GM10248 (cell line): ENCODE results near the gene GGNBP2.

Experiments used
- CTCF ChIA-PET: fragments of 300-600 bp; sonication (Branson Sonifier 250); formaldehyde crosslinking; extraction: SDS; loops from one replicate; lab custom pipeline; 2021; ENCODE audit warnings: antibody characterized with exemption; lab: Yijun Ruan, JAX
- POLR2A ChIA-PET: fragments of 350-650 bp; sonication (Branson Sonifier 250); formaldehyde crosslinking; extraction: SDS; loops from one replicate; lab custom pipeline; 2020; ENCODE audit warnings: antibody characterized with exemption; lab: Yijun Ruan, JAX
- DNase-seq: peaks from one replicate; pipeline ENCODE4 v3.0.0; 2012; ENCODE audit errors: extremely low spot score
- CTCF ChIP-seq: IDR thresholded peaks from 2 replicates; pipeline ENCODE4 v1.5.1; 2012; ENCODE audit warnings: mild to moderate bottlenecking, low read depth; ENCODE audit errors: extremely low read depth, missing control alignments, control extremely low read depth

GGNBP2 gene

GRCh38 chr17:36625188-36625587, 80.5 kb downstream of the GGNBP2 start:
- DNase-seq: no peak
- ChIA-PET POLR2A (no interaction called here), CTCF (interaction anchor here (0.6 to 6.3 kb wide), 22 partner anchors 10 to 748 kb away, joined by 3 to 61 read pairs (median 3); partner anchors contain the start of gene MRM1)
- TF ChIP-seq CTCF: no peak

GRCh38 chr17:36627101-36627500, 82.4 kb downstream of the GGNBP2 start:
- CTCF ChIA-PET: interaction anchor here (0.7 to 6.3 kb wide), 12 partner anchors 12 to 765 kb away, joined by 3 to 61 read pairs (median 18); partner anchors contain the start of genes C17orf78 and MRM1
- POLR2A ChIA-PET: no interaction called here
- TF ChIP-seq CTCF: no peak
- no peak for DNase-seq

- no peak for DNase-seq
- POLR2A ChIA-PET: no interaction called here
- CTCF ChIA-PET: interaction anchor here (0.7 to 6.3 kb wide), 21 partner anchors 8 to 746 kb away, joined by 3 to 61 read pairs (median 4); partner anchors contain the start of genes C17orf78 and MRM1
- no peak for TF ChIP-seq CTCF
Measured at GRCh38 chr17:36628576-36628975, 83.9 kb downstream of the GGNBP2 start.

- DNase-seq: peak; percentile 87
- ChIA-PET CTCF (interaction anchor here (0.8 to 6.3 kb wide), 18 partner anchors 9 to 745 kb away, joined by 3 to 61 read pairs (median 6); partner anchors contain the start of genes C17orf78 and MRM1), POLR2A (no interaction called here)
- TF ChIP-seq CTCF: peak; percentile 99
Measured at GRCh38 chr17:36629252-36629847, 84.6 kb downstream of the GGNBP2 start.

GRCh38 chr17:36629970-36630502, 85.3 kb downstream of the GGNBP2 start:
- DNase-seq: no peak
- POLR2A ChIA-PET: no interaction called here
- CTCF ChIA-PET: interaction anchor here (0.6 to 6.3 kb wide), 13 partner anchors 10 to 744 kb away, joined by 3 to 61 read pairs (median 5); partner anchors contain the start of genes C17orf78 and MRM1
- no peak for TF ChIP-seq CTCF

- ChIA-PET CTCF (interaction anchor here (0.7 to 6.3 kb wide), 5 partner anchors 11 to 743 kb away, joined by 3 to 61 read pairs (median 5); no protein-coding TSS in a partner anchor), POLR2A (no interaction called here)
- no peak for TF ChIP-seq CTCF
Measured at GRCh38 chr17:36631022-36631421, 86.3 kb downstream of the GGNBP2 start.

More at GRCh38 chr17:36631022-36631421, 86.3 kb downstream of the GGNBP2 start:
- no peak for DNase-seq
